HG03469 (cell line): Measurements from ENCODE around the gene KCNMB3.
"Not testable (repeated sequence)": the region's sequence is repeated elsewhere in the genome, so short reads cannot be mapped to it uniquely, and the experiment has no call there.

Experiments
- ATAC-seq: cut with Tn5 transposase; IDR thresholded peaks from one replicate; pipeline ENCODE4 v1.9.1; 2021; ENCODE audit warnings: mild to moderate bottlenecking, moderate library complexity, moderate number of reproducible peaks; ENCODE audit not compliant: unreplicated experiment

Gene KCNMB3

GRCh38 chr3:179265092-179265491 lies 14.2 kb upstream of the KCNMB3 start:
- no peak for ATAC-seq

GRCh38 chr3:179264449-179264848 lies 13.5 kb upstream of the KCNMB3 start:
- ATAC-seq = no peak

GRCh38 chr3:179263134-179263533 lies 12.2 kb upstream of the KCNMB3 start:
- ATAC-seq = no peak

- peak; percentile 83 for ATAC-seq
Observed at GRCh38 chr3:179260949-179261765, 10.2 kb upstream of the KCNMB3 start.

GRCh38 chr3:179259959-179260756 lies 9.2 kb upstream of the KCNMB3 start:
- not testable (repeated sequence) for ATAC-seq

GRCh38 chr3:179258820-179259219 lies 7.9 kb upstream of the KCNMB3 start:
- no peak for ATAC-seq

GRCh38 chr3:179257742-179258141 lies 6.8 kb upstream of the KCNMB3 start:
- not testable (repeated sequence) for ATAC-seq

GRCh38 chr3:179256813-179257212 lies 5.9 kb upstream of the KCNMB3 start:
- ATAC-seq = no peak

GRCh38 chr3:179247289-179248015 lies 3.5 kb downstream of the KCNMB3 start:
- no peak for ATAC-seq

GRCh38 chr3:179244878-179245277 lies 6.0 kb downstream of the KCNMB3 start:
- ATAC-seq = no peak

- not testable (repeated sequence) for ATAC-seq
Observed at GRCh38 chr3:179242859-179243258, 8.1 kb downstream of the KCNMB3 start.

GRCh38 chr3:179240299-179240698 lies 10.6 kb downstream of the KCNMB3 start:
- ATAC-seq = not testable (repeated sequence)

GRCh38 chr3:179236669-179237301 lies 14.1 kb downstream of the KCNMB3 start:
- peak; percentile 59 for ATAC-seq

GRCh38 chr3:179234199-179234598 lies 16.7 kb downstream of the KCNMB3 start:
- ATAC-seq = no peak

- no peak for ATAC-seq
Observed at GRCh38 chr3:179233043-179233442, 17.9 kb downstream of the KCNMB3 start.

- ATAC-seq = no peak
Observed at GRCh38 chr3:179229177-179229576, 21.7 kb downstream of the KCNMB3 start.

- no peak for ATAC-seq
Observed at GRCh38 chr3:179227349-179227748, 23.6 kb downstream of the KCNMB3 start.

GRCh38 chr3:179224584-179224983 lies 26.3 kb downstream of the KCNMB3 start:
- no peak for ATAC-seq

- ATAC-seq = no peak
Observed at GRCh38 chr3:179223548-179223947, 27.4 kb downstream of the KCNMB3 start.

GRCh38 chr3:179218213-179218612 lies 32.7 kb downstream of the KCNMB3 start:
- ATAC-seq = not testable (repeated sequence)

- ATAC-seq = not testable (repeated sequence)
Observed at GRCh38 chr3:179215550-179215949, 35.4 kb downstream of the KCNMB3 start.
